ENCODE data around the gene ASXL1. TPM values are rescaled to one million over a fixed set of nuclear protein-coding genes. Genes with fewer than 3 reads are reported as not detected.
"Not testable (repeated sequence)": the region's sequence is repeated elsewhere in the genome, so short reads cannot be mapped to it uniquely, and the experiment has no call there.

ASXL1 gene
- total RNA-seq, 1 experiment from 2014 or later: 22.7 TPM

GRCh38 chr20:32378461-32378860, 20.3 kb downstream of the ASXL1 start:
- ChIA-PET CTCF (interaction anchor here (1.2 kb wide), 1 partner anchor 106 kb away, joined by 3 read pairs; no protein-coding TSS in a partner anchor), POLR2A (no interaction called here)
- DNase-seq (ENCODE audit: low spot score) (no peak), ATAC-seq (no peak)
- Mint-ChIP-seq H3K4me1 (no peaks in the 10 kb centered on the region), H3K9me3 (no peaks in the 10 kb centered on the region), H3K36me3 (no peaks in the 10 kb centered on the region), H3K27ac (no peak overlapping the region), H3K27me3 (ENCODE audit: low read depth) (no peaks in the 10 kb centered on the region), H3K4me3 (no peak overlapping the region)
- TF ChIP-seq CBFB (CRISPR knock-in tag; IDR thresholded peaks at IDR 0.05; ENCODE audit: low read depth) (no peak), FOXP4 (CRISPR knock-in tag; IDR thresholded peaks at IDR 0.05) (no peak)

GRCh38 chr20:32380037-32380436, 21.9 kb downstream of the ASXL1 start:
- H3K4me1 Mint-ChIP-seq; ATAC-seq; DNase-seq (ENCODE audit: low spot score); H3K4me3 Mint-ChIP-seq; H3K36me3 Mint-ChIP-seq; POLR2A ChIA-PET; CTCF ChIA-PET; H3K9me3 Mint-ChIP-seq; H3K27me3 Mint-ChIP-seq (ENCODE audit: low read depth); H3K27ac Mint-ChIP-seq: not testable (repeated sequence)

GRCh38 chr20:32380745-32381144, 22.6 kb downstream of the ASXL1 start:
- no peaks in the 10 kb centered on the region for H3K4me1 Mint-ChIP-seq
- H3K4me3 Mint-ChIP-seq: no peak overlapping the region
- CTCF ChIA-PET: no interaction called here
- DNase-seq (ENCODE audit: low spot score) (no peak), ATAC-seq (no peak)
- no peaks in the 10 kb centered on the region for H3K9me3 Mint-ChIP-seq
- no peaks in the 10 kb centered on the region for H3K36me3 Mint-ChIP-seq
- H3K27ac Mint-ChIP-seq: no peak overlapping the region
- POLR2A ChIA-PET: no interaction called here
- no peaks in the 10 kb centered on the region for H3K27me3 Mint-ChIP-seq (ENCODE audit: low read depth)
- no peak for TF ChIP-seq ZNF416 (CRISPR knock-in tag; IDR thresholded peaks at IDR 0.05)
- no peak for TF ChIP-seq ZNF396 (CRISPR knock-in tag; IDR thresholded peaks at IDR 0.05; ENCODE audit: borderline replicate concordance)
- TF ChIP-seq GRHL2 (CRISPR knock-in tag; IDR thresholded peaks at IDR 0.05; ENCODE audit: insufficient replicate concordance, severe bottlenecking): no peak
- no peak for TF ChIP-seq HMGA2 (CRISPR knock-in tag; IDR thresholded peaks at IDR 0.05)
- no peak for TF ChIP-seq NR3C1 (CRISPR knock-in tag; conservative IDR thresholded peaks at IDR 0.05; ENCODE audit: low read depth)

GRCh38 chr20:32382102-32382950, 24.2 kb downstream of the ASXL1 start:
- no peak for DNase-seq (ENCODE audit: low spot score)
- Mint-ChIP-seq H3K4me1 (no peaks in the 10 kb centered on the region), H3K27ac (no peak overlapping the region), H3K27me3 (ENCODE audit: low read depth) (no peaks in the 10 kb centered on the region), H3K9me3 (no peaks in the 10 kb centered on the region), H3K36me3 (no peaks in the 10 kb centered on the region), H3K4me3 (no peak overlapping the region)
- ChIA-PET POLR2A (interaction anchor here (0.7 kb wide), 1 partner anchor 580 kb away, joined by 5 read pairs; no protein-coding TSS in a partner anchor), CTCF (interaction anchor here (0.6 to 0.7 kb wide), 2 partner anchors 540 to 1284 kb away, joined by 3 to 4 read pairs; no protein-coding TSS in a partner anchor)
- no peak for ATAC-seq
- no peak for TF ChIP-seq ZNF281 (CRISPR knock-in tag; IDR thresholded peaks at IDR 0.05)
- no peak for TF ChIP-seq OVOL2 (CRISPR knock-in tag; IDR thresholded peaks at IDR 0.05; ENCODE audit: borderline replicate concordance)
- TF ChIP-seq MYBL2 (CRISPR knock-in tag; IDR thresholded peaks at IDR 0.05): no peak
- TF ChIP-seq RELA (CRISPR knock-in tag; IDR thresholded peaks at IDR 0.05; ENCODE audit: borderline replicate concordance): no peak
- TF ChIP-seq GRHL2 (CRISPR knock-in tag; IDR thresholded peaks at IDR 0.05; ENCODE audit: insufficient replicate concordance, severe bottlenecking): no peak
- no peak for TF ChIP-seq USF2 (CRISPR knock-in tag; IDR thresholded peaks at IDR 0.05)
- TF ChIP-seq HMGXB4 (CRISPR knock-in tag; IDR thresholded peaks at IDR 0.05): no peak
- TF ChIP-seq PRDM15 (CRISPR knock-in tag; IDR thresholded peaks at IDR 0.05): no peak
- TF ChIP-seq TEAD4 (CRISPR knock-in tag; IDR thresholded peaks at IDR 0.05): no peak
- TF ChIP-seq ZNF671 (CRISPR knock-in tag; IDR thresholded peaks at IDR 0.05): no peak
